ENCODE data around the gene PRSS35. TPM values are rescaled to one million over a fixed set of nuclear protein-coding genes. Genes with fewer than 3 reads are reported as not detected.

Gene PRSS35
- total and polyA plus RNA-seq, 2 donors (not counting 1 experiment from before 2014, with no cell fraction given), result not detected

- no peaks in the 10 kb centered on the region for H3K9me3 Mint-ChIP-seq (ENCODE audit: insufficient read depth)
- no peak overlapping the region for H3K4me3 Mint-ChIP-seq
- H3K27ac ChIP-seq (ENCODE audit: low read length in 2 of 2), result no peak overlapping the region
- H3K27me3 Mint-ChIP-seq, result no peaks in the 10 kb centered on the region
- ChIA-PET POLR2A (no interaction called here), CTCF (no interaction called here)
- no peaks in the 10 kb centered on the region for H4K20me1 ChIP-seq (ENCODE audit: control insufficient read depth, insufficient read depth, low read length, poor library complexity, severe bottlenecking)
- H3K4me1 ChIP-seq (ENCODE audit: control insufficient read depth in 2 of 2, insufficient read depth in 2 of 2, low read length in 2 of 2), result no peaks in the 10 kb centered on the region
- intact Hi-C loops (cut with micrococcal nuclease), result no loop called here
- WGBS (ENCODE audit: insufficient coverage), result 75% methylated on average over 2 of the region's 4 CpGs
- no peak overlapping the region for H3K27ac Mint-ChIP-seq
- no peak overlapping the region for H3K4me2 ChIP-seq (replicated peaks; ENCODE audit: low read depth, low read length, poor library complexity, severe bottlenecking)
- DNase-seq, result no peak
- no peaks in the 10 kb centered on the region for H3K9me3 ChIP-seq (ENCODE audit: control extremely low read depth in 1 of 3, control insufficient read depth in 2 of 3, insufficient read depth in 1 of 3, low read length in 2 of 3)
- H3K79me2 ChIP-seq (ENCODE audit: control insufficient read depth, insufficient read depth, low read length), result no peaks in the 10 kb centered on the region
- no peaks in the 10 kb centered on the region for H3K4me1 Mint-ChIP-seq
- no peak overlapping the region for H3K4me3 ChIP-seq (ENCODE audit: control extremely low read depth in 1 of 5, extremely low read depth in 1 of 5, insufficient read depth in 1 of 5, low read depth in 2 of 5, low read length in 4 of 5)
- ATAC-seq (ENCODE audit: low read depth), result no peak
- H3K36me3 ChIP-seq (replicated peaks in 1 of 2; ENCODE audit: control extremely low read depth in 1 of 2, control insufficient read depth in 1 of 2, extremely low read depth in 1 of 2, insufficient read depth in 2 of 2, low read length in 1 of 2), result no peaks in the 10 kb centered on the region
- H3K9ac ChIP-seq (ENCODE audit: low read length), result no peak overlapping the region
- H2AFZ ChIP-seq (ENCODE audit: insufficient read depth, low read depth, low read length, poor library complexity, severe bottlenecking), result no peak overlapping the region
- no peaks in the 10 kb centered on the region for H3K27me3 ChIP-seq (replicated peaks in 1 of 4; ENCODE audit: control extremely low read depth in 1 of 4, control insufficient read depth in 3 of 4, insufficient read depth in 4 of 4, low read length in 3 of 4)
- no peak for TF ChIP-seq EZH2 (IDR thresholded peaks at IDR 0.05; ENCODE audit: borderline replicate concordance, insufficient read depth, low read depth, low read length, poor library complexity, severe bottlenecking)
Measured at GRCh38 chr6:83474309-83474708, 38.0 kb upstream of the PRSS35 start.

- POLR2A ChIA-PET, result no interaction called here
- Histone ChIP-seq H3K4me1 (ENCODE audit: control insufficient read depth in 2 of 2, insufficient read depth in 2 of 2, low read length in 2 of 2) (no peaks in the 10 kb centered on the region), H3K4me3 (ENCODE audit: control extremely low read depth in 1 of 5, extremely low read depth in 1 of 5, insufficient read depth in 1 of 5, low read depth in 2 of 5, low read length in 4 of 5) (no peak overlapping the region), H3K36me3 (replicated peaks in 1 of 2; ENCODE audit: control extremely low read depth in 1 of 2, control insufficient read depth in 1 of 2, extremely low read depth in 1 of 2, insufficient read depth in 2 of 2, low read length in 1 of 2) (no peaks in the 10 kb centered on the region), H3K79me2 (ENCODE audit: control insufficient read depth, insufficient read depth, low read length) (no peaks in the 10 kb centered on the region), H3K9ac (ENCODE audit: low read length) (no peak overlapping the region), H4K20me1 (ENCODE audit: control insufficient read depth, insufficient read depth, low read length, poor library complexity, severe bottlenecking) (no peaks in the 10 kb centered on the region), H3K27ac (ENCODE audit: low read length in 2 of 2) (no peak overlapping the region), H3K4me2 (replicated peaks; ENCODE audit: low read depth, low read length, poor library complexity, severe bottlenecking) (no peak overlapping the region), H3K27me3 (replicated peaks in 1 of 4; ENCODE audit: control extremely low read depth in 1 of 4, control insufficient read depth in 3 of 4, insufficient read depth in 4 of 4, low read length in 3 of 4) (no peaks in the 10 kb centered on the region), H2AFZ (ENCODE audit: insufficient read depth, low read depth, low read length, poor library complexity, severe bottlenecking) (no peak overlapping the region), H3K9me3 (ENCODE audit: control extremely low read depth in 1 of 3, control insufficient read depth in 2 of 3, insufficient read depth in 1 of 3, low read length in 2 of 3) (no peaks in the 10 kb centered on the region)
- Mint-ChIP-seq H3K4me3 (no peak overlapping the region), H3K9me3 (ENCODE audit: insufficient read depth) (no peaks in the 10 kb centered on the region), H3K27ac (no peak overlapping the region), H3K27me3 (no peaks in the 10 kb centered on the region), H3K4me1 (no peaks in the 10 kb centered on the region)
- no CpG with 5 or more reads among the region's 1 CpG for WGBS (ENCODE audit: insufficient coverage)
- ATAC-seq (ENCODE audit: low read depth) (no peak), DNase-seq (no peak)
- intact Hi-C loops (cut with micrococcal nuclease), result no loop called here
- TF ChIP-seq CTCF (IDR thresholded peaks at IDR 0.05), result no peak
- TF ChIP-seq EZH2 (IDR thresholded peaks at IDR 0.05; ENCODE audit: borderline replicate concordance, insufficient read depth, low read depth, low read length, poor library complexity, severe bottlenecking), result no peak
- CTCF ChIA-PET, result no interaction called here
Measured at GRCh38 chr6:83476971-83477370, 35.4 kb upstream of the PRSS35 start.
